Measurements from ENCODE around the gene RMND5A. TPM values are rescaled to one million over a fixed set of nuclear protein-coding genes. Genes with fewer than 3 reads are reported as not detected.

The RMND5A gene
- total RNA-seq, 2 donors from 2014 or later, result 45.4 to 49.3 TPM

DNA sequence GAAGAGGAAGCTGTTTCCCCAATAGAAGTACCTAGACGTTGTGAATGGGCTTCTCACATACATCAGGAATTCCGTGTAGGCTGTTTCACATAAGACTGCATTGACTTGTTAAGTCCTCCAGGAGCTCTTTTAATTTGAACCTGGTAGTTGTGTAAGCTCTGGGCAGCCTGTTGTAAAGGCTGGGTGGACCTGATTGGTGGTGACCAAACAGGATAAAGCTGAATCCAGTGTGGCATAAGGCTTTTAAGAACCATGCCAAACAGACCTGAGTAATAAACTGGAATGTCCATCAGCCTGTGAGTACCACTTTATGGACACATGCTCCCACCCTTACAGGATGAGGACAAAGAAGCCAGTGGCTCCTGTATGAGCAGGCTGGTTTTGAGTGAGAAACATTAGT is 24.1 kb downstream of the RMND5A start:
- peaks cover 17% of the 10 kb centered on the region for H3K36me3 ChIP-seq (ENCODE audit: control insufficient read depth, insufficient read depth, low read length)
- H3K27me3 ChIP-seq (ENCODE audit: control insufficient read depth, insufficient read depth, low read length, poor library complexity, severe bottlenecking), result no peaks in the 10 kb centered on the region
- no peak overlapping the region for H3K4me3 Mint-ChIP-seq
- WGBS, 2 experiments (ENCODE audit: insufficient coverage in 1 of 2, insufficient read length in 1 of 2), result 80 to 93% methylated on average over 2 of the region's 2 CpGs
- no peaks in the 10 kb centered on the region for H3K4me1 ChIP-seq (ENCODE audit: control insufficient read depth, insufficient read depth, low read length)
- no peak overlapping the region for H3K9ac ChIP-seq (ENCODE audit: extremely low read depth, low read length, poor library complexity, severe bottlenecking)
- peaks cover 18% of the 10 kb centered on the region for H3K36me3 Mint-ChIP-seq (ENCODE audit: low read depth)
- peaks cover 3% of the 10 kb centered on the region for H3K9me3 Mint-ChIP-seq
- H3K27ac Mint-ChIP-seq, result no peak overlapping the region
- peaks cover 9% of the 10 kb centered on the region for H3K4me1 Mint-ChIP-seq
- no peak overlapping the region for H3K4me3 ChIP-seq (ENCODE audit: low read length)
- H3K27ac ChIP-seq (ENCODE audit: low read depth, low read length), result no peak overlapping the region
- no peaks in the 10 kb centered on the region for H3K27me3 Mint-ChIP-seq (ENCODE audit: insufficient read depth)
- peaks cover 4% of the 10 kb centered on the region for H3K9me3 ChIP-seq (ENCODE audit: control insufficient read depth, low read length)
- no peak for DNase-seq
- TF ChIP-seq, protein P1, sequence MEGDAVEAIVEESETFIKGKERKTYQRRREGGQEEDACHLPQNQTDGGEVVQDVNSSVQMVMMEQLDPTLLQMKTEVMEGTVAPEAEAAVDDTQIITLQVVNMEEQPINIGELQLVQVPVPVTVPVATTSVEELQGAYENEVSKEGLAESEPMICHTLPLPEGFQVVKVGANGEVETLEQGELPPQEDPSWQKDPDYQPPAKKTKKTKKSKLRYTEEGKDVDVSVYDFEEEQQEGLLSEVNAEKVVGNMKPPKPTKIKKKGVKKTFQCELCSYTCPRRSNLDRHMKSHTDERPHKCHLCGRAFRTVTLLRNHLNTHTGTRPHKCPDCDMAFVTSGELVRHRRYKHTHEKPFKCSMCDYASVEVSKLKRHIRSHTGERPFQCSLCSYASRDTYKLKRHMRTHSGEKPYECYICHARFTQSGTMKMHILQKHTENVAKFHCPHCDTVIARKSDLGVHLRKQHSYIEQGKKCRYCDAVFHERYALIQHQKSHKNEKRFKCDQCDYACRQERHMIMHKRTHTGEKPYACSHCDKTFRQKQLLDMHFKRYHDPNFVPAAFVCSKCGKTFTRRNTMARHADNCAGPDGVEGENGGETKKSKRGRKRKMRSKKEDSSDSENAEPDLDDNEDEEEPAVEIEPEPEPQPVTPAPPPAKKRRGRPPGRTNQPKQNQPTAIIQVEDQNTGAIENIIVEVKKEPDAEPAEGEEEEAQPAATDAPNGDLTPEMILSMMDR (conservative IDR thresholded peaks at IDR 0.05), result no peak

DNA sequence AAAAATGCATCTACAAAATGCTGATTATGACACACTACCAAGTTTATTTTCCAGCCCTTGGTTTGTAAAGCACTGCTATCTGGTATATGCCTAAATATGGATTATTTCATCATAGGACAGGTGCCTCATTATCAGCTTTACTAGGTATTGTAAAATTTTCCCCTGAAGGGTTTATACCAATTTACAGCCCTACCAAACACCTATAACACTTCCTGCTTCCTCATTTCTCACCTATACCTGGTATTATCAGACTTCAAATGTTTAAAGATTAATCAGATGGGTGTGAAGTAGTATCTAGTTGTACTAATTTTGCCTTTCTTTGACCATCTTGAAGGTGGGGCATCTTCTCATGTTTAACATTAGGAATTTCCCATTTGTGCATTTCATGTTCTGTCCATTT is 26.8 kb downstream of the RMND5A start:
- no peak overlapping the region for H3K27ac Mint-ChIP-seq

GRCh38 chr2:86747711-86748639 is 27.9 kb downstream of the RMND5A start:
- Mint-ChIP-seq H3K4me1 (peaks cover 9% of the 10 kb centered on the region), H3K36me3 (ENCODE audit: low read depth) (peaks cover 51% of the 10 kb centered on the region), H3K4me3 (no peak overlapping the region), H3K27ac (no peak overlapping the region), H3K9me3 (peaks cover 16% of the 10 kb centered on the region), H3K27me3 (ENCODE audit: insufficient read depth) (no peaks in the 10 kb centered on the region)
- 95 to 98% methylated on average over 8 to 9 of the region's 9 CpGs for WGBS, 2 experiments (ENCODE audit: insufficient coverage in 1 of 2, insufficient read length in 1 of 2)
- Histone ChIP-seq H3K4me1 (ENCODE audit: control insufficient read depth, insufficient read depth, low read length) (no peaks in the 10 kb centered on the region), H3K27me3 (ENCODE audit: control insufficient read depth, insufficient read depth, low read length, poor library complexity, severe bottlenecking) (no peaks in the 10 kb centered on the region), H3K36me3 (ENCODE audit: control insufficient read depth, insufficient read depth, low read length) (peaks cover 31% of the 10 kb centered on the region), H3K27ac (ENCODE audit: low read depth, low read length) (peak overlapping the region; percentile 82), H3K9me3 (ENCODE audit: control insufficient read depth, low read length) (peaks cover 28% of the 10 kb centered on the region), H3K4me3 (ENCODE audit: low read length) (no peak overlapping the region), H3K9ac (ENCODE audit: extremely low read depth, low read length, poor library complexity, severe bottlenecking) (no peak overlapping the region)
- DNase-seq, result no peak
- TF ChIP-seq, protein P1 (conservative IDR thresholded peaks at IDR 0.05), result no peak

More for the DNA sequence above, 26.8 kb downstream of the RMND5A start:
- Histone ChIP-seq H3K36me3 (ENCODE audit: control insufficient read depth, insufficient read depth, low read length) (peaks cover 26% of the 10 kb centered on the region), H3K9me3 (ENCODE audit: control insufficient read depth, low read length) (peaks cover 28% of the 10 kb centered on the region), H3K9ac (ENCODE audit: extremely low read depth, low read length, poor library complexity, severe bottlenecking) (no peak overlapping the region), H3K4me1 (ENCODE audit: control insufficient read depth, insufficient read depth, low read length) (no peaks in the 10 kb centered on the region), H3K27ac (ENCODE audit: low read depth, low read length) (no peak overlapping the region), H3K27me3 (ENCODE audit: control insufficient read depth, insufficient read depth, low read length, poor library complexity, severe bottlenecking) (no peaks in the 10 kb centered on the region), H3K4me3 (ENCODE audit: low read length) (no peak overlapping the region)
- H3K27me3 Mint-ChIP-seq (ENCODE audit: insufficient read depth), result no peaks in the 10 kb centered on the region
- H3K4me3 Mint-ChIP-seq, result no peak overlapping the region
- TF ChIP-seq, protein P1 (conservative IDR thresholded peaks at IDR 0.05), result no peak
- DNase-seq, result no peak
- H3K9me3 Mint-ChIP-seq, result peaks cover 16% of the 10 kb centered on the region
- peaks cover 9% of the 10 kb centered on the region for H3K4me1 Mint-ChIP-seq
- H3K36me3 Mint-ChIP-seq (ENCODE audit: low read depth), result peaks cover 45% of the 10 kb centered on the region
